Astrocyte (in vitro differentiated cells and primary cell): ENCODE measurements around the gene PHF10. TPM values are rescaled to one million over a fixed set of nuclear protein-coding genes. Genes with fewer than 3 reads are reported as not detected.

Experiments used
- DNase-seq: peaks from one replicate; pipeline ENCODE4 v3.0.0-alpha.2; 2010; ENCODE audit warnings: low read depth
- FAIRE-seq: peaks from 2 replicates; lab custom pipeline; 2011; peaks lifted over from hg19 to GRCh38; lab: Jason Lieb, UNC
- H2AFZ ChIP-seq: 2 replicates; pipeline ENCODE4 v1.6.0; 2012; ENCODE audit warnings: low read depth, low read length, inconsistent platforms
- H3K27ac ChIP-seq: 2 replicates; pipeline ENCODE4 v1.5.1; 2011; ENCODE audit warnings: low read depth, low read length, inconsistent platforms
- H3K27me3 ChIP-seq: 2 replicates; pipeline ENCODE4 v1.6.0; 2011; ENCODE audit warnings: low read length, inconsistent platforms; ENCODE audit not compliant: insufficient read depth
- H3K36me3 ChIP-seq: 2 replicates; pipeline ENCODE4 v1.5.1; 2011; ENCODE audit warnings: low read length, inconsistent platforms; ENCODE audit not compliant: insufficient read depth
- H3K4me1 ChIP-seq: 2 replicates; pipeline ENCODE4 v1.5.1; 2011; ENCODE audit warnings: low read length, inconsistent platforms; ENCODE audit not compliant: insufficient read depth
- H3K4me2 ChIP-seq: 2 replicates; pipeline ENCODE4 v1.6.0; 2012; ENCODE audit warnings: low read length, inconsistent platforms
- H3K4me3 ChIP-seq: 2 replicates; pipeline ENCODE4 v1.5.1; 2011; ENCODE audit warnings: low read depth, mild to moderate bottlenecking, low read length, inconsistent platforms; ENCODE audit not compliant: insufficient read depth
- H3K79me2 ChIP-seq: 2 replicates; pipeline ENCODE4 v1.6.0; 2012; ENCODE audit warnings: mild to moderate bottlenecking, low read length, inconsistent platforms; ENCODE audit not compliant: insufficient read depth
- H3K9ac ChIP-seq: 2 replicates; pipeline ENCODE4 v1.6.0; 2012; ENCODE audit warnings: mild to moderate bottlenecking, low read length, inconsistent platforms
- H3K9me3 ChIP-seq: 2 replicates; pipeline ENCODE4 v1.5.1; 2012; ENCODE audit warnings: low read depth, mild to moderate bottlenecking, low read length, inconsistent platforms; ENCODE audit not compliant: insufficient read depth
- H4K20me1 ChIP-seq: 2 replicates; pipeline ENCODE4 v1.6.0; 2012; ENCODE audit warnings: low read length, inconsistent platforms; ENCODE audit not compliant: insufficient read depth
- H3K27ac Mint-ChIP-seq: one replicate; pipeline ENCODE4 v1.8.0; 2021; ENCODE audit warnings: mild to moderate bottlenecking, mixed read lengths; ENCODE audit not compliant: unreplicated experiment
- H3K27me3 Mint-ChIP-seq: one replicate; pipeline ENCODE4 v1.8.0; 2021; ENCODE audit warnings: low read depth, mixed read lengths; ENCODE audit not compliant: unreplicated experiment
- H3K36me3 Mint-ChIP-seq: one replicate; pipeline ENCODE4 v1.8.0; 2021; ENCODE audit warnings: low read depth, mixed read lengths; ENCODE audit not compliant: unreplicated experiment
- H3K4me1 Mint-ChIP-seq: one replicate; pipeline ENCODE4 v1.8.0; 2021; ENCODE audit warnings: low read depth, mixed read lengths; ENCODE audit not compliant: unreplicated experiment
- H3K4me3 Mint-ChIP-seq: one replicate; pipeline ENCODE4 v1.8.0; 2021; ENCODE audit warnings: mild to moderate bottlenecking, moderate library complexity, mixed read lengths; ENCODE audit not compliant: unreplicated experiment
- H3K9me3 Mint-ChIP-seq: one replicate; pipeline ENCODE4 v1.8.0; 2021; ENCODE audit warnings: mild to moderate bottlenecking, mixed read lengths; ENCODE audit not compliant: unreplicated experiment
- CTCF ChIP-seq: IDR thresholded peaks from 2 replicates; pipeline ENCODE4 v1.5.1; 2011; ENCODE audit warnings: low read depth, mild to moderate bottlenecking, inconsistent platforms, low read length, moderate library complexity; ENCODE audit not compliant: insufficient read depth
- EZH2 ChIP-seq: IDR thresholded peaks from 2 replicates; pipeline ENCODE4 v1.6.1; 2012; ENCODE audit warnings: mild to moderate bottlenecking, low read length, inconsistent platforms; ENCODE audit not compliant: insufficient read depth
- total RNA-seq: library from RNA; stranded (reverse); gene quantifications from 2 replicates; pipeline ENCODE4 v1.2.1, GENCODE V29; 2021

PHF10 gene
- total RNA-seq, 1 donor from 2014 or later, result 30.9 TPM

GRCh38 chr6:169741344-169741743, 17.0 kb upstream of the PHF10 start:
- no peak overlapping the region for H3K4me3 ChIP-seq
- no peaks in the 10 kb centered on the region for H3K36me3 Mint-ChIP-seq
- no peaks in the 10 kb centered on the region for H3K36me3 ChIP-seq
- FAIRE-seq (no peak), DNase-seq (no peak)
- no peaks in the 10 kb centered on the region for H3K4me1 ChIP-seq
- H3K79me2 ChIP-seq, result no peaks in the 10 kb centered on the region
- TF ChIP-seq EZH2, result no peak
- TF ChIP-seq CTCF, result no peak
- H3K27me3 Mint-ChIP-seq, result no peaks in the 10 kb centered on the region
- H3K4me2 ChIP-seq, result no peak overlapping the region
- no peak overlapping the region for H3K27ac Mint-ChIP-seq
- no peaks in the 10 kb centered on the region for H3K27me3 ChIP-seq
- H3K4me3 Mint-ChIP-seq, result no peak overlapping the region
- H3K9me3 Mint-ChIP-seq, result peaks cover 7% of the 10 kb centered on the region
- no peaks in the 10 kb centered on the region for H3K4me1 Mint-ChIP-seq
- H3K9ac ChIP-seq, result no peak overlapping the region
- H4K20me1 ChIP-seq, result no peaks in the 10 kb centered on the region
- H2AFZ ChIP-seq, result no peak overlapping the region
- no peak overlapping the region for H3K27ac ChIP-seq
- no peaks in the 10 kb centered on the region for H3K9me3 ChIP-seq

- Histone ChIP-seq H3K27ac (no peak overlapping the region), H3K9ac (no peak overlapping the region), H3K4me3 (no peak overlapping the region), H3K9me3 (no peaks in the 10 kb centered on the region), H3K36me3 (no peaks in the 10 kb centered on the region), H3K79me2 (no peaks in the 10 kb centered on the region), H3K4me1 (no peaks in the 10 kb centered on the region), H4K20me1 (no peaks in the 10 kb centered on the region), H2AFZ (no peak overlapping the region), H3K4me2 (no peak overlapping the region), H3K27me3 (peaks cover 4% of the 10 kb centered on the region)
- FAIRE-seq, result no peak
- H3K27ac Mint-ChIP-seq, result no peak overlapping the region
- no peak for TF ChIP-seq EZH2
- TF ChIP-seq CTCF, result no peak
- peaks cover 2% of the 10 kb centered on the region for H3K9me3 Mint-ChIP-seq
- no peak overlapping the region for H3K4me3 Mint-ChIP-seq
- no peaks in the 10 kb centered on the region for H3K4me1 Mint-ChIP-seq
- H3K36me3 Mint-ChIP-seq, result no peaks in the 10 kb centered on the region
- H3K27me3 Mint-ChIP-seq, result peaks cover 6% of the 10 kb centered on the region
- no peak for DNase-seq
Measured at GRCh38 chr6:169738976-169739529, 14.8 kb upstream of the PHF10 start.

- no peak overlapping the region for H3K9ac ChIP-seq
- Mint-ChIP-seq H3K4me1 (no peaks in the 10 kb centered on the region), H3K9me3 (peaks cover 2% of the 10 kb centered on the region), H3K36me3 (no peaks in the 10 kb centered on the region), H3K27me3 (peaks cover 6% of the 10 kb centered on the region), H3K27ac (no peak overlapping the region), H3K4me3 (no peak overlapping the region)
- no peaks in the 10 kb centered on the region for H3K9me3 ChIP-seq
- H2AFZ ChIP-seq, result no peak overlapping the region
- no peaks in the 10 kb centered on the region for H3K4me1 ChIP-seq
- H3K4me2 ChIP-seq, result no peak overlapping the region
- no peaks in the 10 kb centered on the region for H3K36me3 ChIP-seq
- DNase-seq (no peak), FAIRE-seq (no peak)
- H3K4me3 ChIP-seq, result no peak overlapping the region
- TF ChIP-seq EZH2 (no peak), CTCF (no peak)
- no peaks in the 10 kb centered on the region for H4K20me1 ChIP-seq
- H3K27me3 ChIP-seq, result peaks cover 4% of the 10 kb centered on the region
- no peak overlapping the region for H3K27ac ChIP-seq
- no peaks in the 10 kb centered on the region for H3K79me2 ChIP-seq
Measured at GRCh38 chr6:169738204-169738975, 14.1 kb upstream of the PHF10 start.
